Measurements from ENCODE around the gene TSR3. TPM values are rescaled to one million over a fixed set of nuclear protein-coding genes. Genes with fewer than 3 reads are reported as not detected.
A peak's percentile ranks its signal among the peaks of the same experiment; 100 is the strongest.

TSR3 gene
- total RNA-seq, 6 donors from 2014 or later: 55.6 to 74.5 (median 65.1) TPM

GRCh38 chr16:1347286-1347855, 4.3 kb downstream of the TSR3 start:
- WGBS, 2 donors: 90 to 91% methylated on average over 27 to 31 of the region's 31 CpGs
- Histone ChIP-seq H3K27ac (no peak overlapping the region), H3K4me1 (peaks cover 19 to 38% (median 26%) of the 10 kb centered on the region in 4 donors), H3K27me3 (no peaks in the 10 kb centered on the region), H3K4me3 (no peak overlapping the region), H3K9me3 (no peaks in the 10 kb centered on the region), H3K36me3 (peaks cover 0 to 31% (median 22%) of the 10 kb centered on the region in 4 donors)
- DNase-seq: peak in 1 of 2 donors; percentile 70
- no peak for ATAC-seq (ENCODE audit: low FRiP score in 2 of 2)
- TF ChIP-seq POLR2AphosphoS5 (IDR thresholded peaks at IDR 0.05) (no peak), POLR2A (IDR thresholded peaks at IDR 0.05) (no peak), EP300 (IDR thresholded peaks at IDR 0.05) (no peak)
- TF ChIP-seq, protein P1, sequence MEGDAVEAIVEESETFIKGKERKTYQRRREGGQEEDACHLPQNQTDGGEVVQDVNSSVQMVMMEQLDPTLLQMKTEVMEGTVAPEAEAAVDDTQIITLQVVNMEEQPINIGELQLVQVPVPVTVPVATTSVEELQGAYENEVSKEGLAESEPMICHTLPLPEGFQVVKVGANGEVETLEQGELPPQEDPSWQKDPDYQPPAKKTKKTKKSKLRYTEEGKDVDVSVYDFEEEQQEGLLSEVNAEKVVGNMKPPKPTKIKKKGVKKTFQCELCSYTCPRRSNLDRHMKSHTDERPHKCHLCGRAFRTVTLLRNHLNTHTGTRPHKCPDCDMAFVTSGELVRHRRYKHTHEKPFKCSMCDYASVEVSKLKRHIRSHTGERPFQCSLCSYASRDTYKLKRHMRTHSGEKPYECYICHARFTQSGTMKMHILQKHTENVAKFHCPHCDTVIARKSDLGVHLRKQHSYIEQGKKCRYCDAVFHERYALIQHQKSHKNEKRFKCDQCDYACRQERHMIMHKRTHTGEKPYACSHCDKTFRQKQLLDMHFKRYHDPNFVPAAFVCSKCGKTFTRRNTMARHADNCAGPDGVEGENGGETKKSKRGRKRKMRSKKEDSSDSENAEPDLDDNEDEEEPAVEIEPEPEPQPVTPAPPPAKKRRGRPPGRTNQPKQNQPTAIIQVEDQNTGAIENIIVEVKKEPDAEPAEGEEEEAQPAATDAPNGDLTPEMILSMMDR (IDR thresholded peaks at IDR 0.05): no peak

DNA sequence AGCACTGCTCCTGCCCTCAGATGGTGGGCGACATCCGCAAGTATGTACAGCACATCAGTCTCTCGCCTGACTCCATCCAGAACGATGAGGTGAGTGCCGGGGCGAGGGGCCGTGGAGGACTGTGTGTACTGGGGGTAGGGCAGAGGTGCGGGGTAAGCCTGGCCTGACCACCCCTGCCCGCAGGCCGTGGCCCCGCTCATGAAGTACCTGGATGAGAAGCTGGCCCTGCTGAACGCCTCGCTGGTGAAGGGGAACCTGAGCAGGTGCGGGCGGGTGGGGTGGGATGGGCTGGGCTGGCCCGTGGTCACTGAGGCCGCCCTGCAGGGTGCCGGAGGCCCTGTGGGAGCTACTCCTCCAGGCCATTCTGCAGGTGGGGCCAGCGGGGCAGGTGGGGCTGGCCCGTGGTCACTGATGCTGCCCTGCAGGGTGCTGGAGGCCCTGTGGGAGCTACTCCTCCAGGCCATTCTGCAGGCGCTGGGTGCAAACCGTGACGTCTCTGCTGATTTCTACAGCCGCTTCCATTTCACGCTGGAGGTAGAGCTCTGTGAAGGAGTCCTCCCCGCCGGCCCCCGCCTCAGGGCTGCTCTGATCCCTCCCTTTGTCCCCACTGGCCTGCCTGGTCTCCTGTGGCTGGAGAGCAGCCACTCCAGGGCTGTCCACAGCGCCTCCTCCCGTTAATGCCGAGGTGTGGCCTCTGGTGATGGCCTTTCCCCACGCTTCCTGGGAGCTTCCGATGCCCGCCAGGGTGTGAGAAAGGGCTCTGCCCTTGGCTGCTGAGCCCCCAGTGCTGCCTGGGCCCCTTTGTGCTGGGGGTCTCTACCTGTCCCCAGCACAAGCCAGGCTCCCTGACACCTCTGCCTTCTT, 5.0 kb downstream of the TSR3 start:
- Histone ChIP-seq H3K27me3 (no peaks in the 10 kb centered on the region), H3K4me1 (peaks cover 20 to 36% (median 28%) of the 10 kb centered on the region in 4 donors), H3K27ac (no peak overlapping the region), H3K36me3 (peaks cover 0 to 31% (median 22%) of the 10 kb centered on the region in 4 donors), H3K4me3 (no peak overlapping the region), H3K9me3 (no peaks in the 10 kb centered on the region)
- no peak for ATAC-seq (ENCODE audit: low FRiP score in 2 of 2)
- WGBS, 2 donors: 75 to 89% methylated on average over 17 to 32 of the region's 34 CpGs
- TF ChIP-seq POLR2A (IDR thresholded peaks at IDR 0.05) (no peak), POLR2AphosphoS5 (IDR thresholded peaks at IDR 0.05) (no peak), EP300 (IDR thresholded peaks at IDR 0.05) (no peak)
- TF ChIP-seq, protein P1 (IDR thresholded peaks at IDR 0.05): no peak
- peak in 1 of 2 donors; percentile 72 for DNase-seq

DNA sequence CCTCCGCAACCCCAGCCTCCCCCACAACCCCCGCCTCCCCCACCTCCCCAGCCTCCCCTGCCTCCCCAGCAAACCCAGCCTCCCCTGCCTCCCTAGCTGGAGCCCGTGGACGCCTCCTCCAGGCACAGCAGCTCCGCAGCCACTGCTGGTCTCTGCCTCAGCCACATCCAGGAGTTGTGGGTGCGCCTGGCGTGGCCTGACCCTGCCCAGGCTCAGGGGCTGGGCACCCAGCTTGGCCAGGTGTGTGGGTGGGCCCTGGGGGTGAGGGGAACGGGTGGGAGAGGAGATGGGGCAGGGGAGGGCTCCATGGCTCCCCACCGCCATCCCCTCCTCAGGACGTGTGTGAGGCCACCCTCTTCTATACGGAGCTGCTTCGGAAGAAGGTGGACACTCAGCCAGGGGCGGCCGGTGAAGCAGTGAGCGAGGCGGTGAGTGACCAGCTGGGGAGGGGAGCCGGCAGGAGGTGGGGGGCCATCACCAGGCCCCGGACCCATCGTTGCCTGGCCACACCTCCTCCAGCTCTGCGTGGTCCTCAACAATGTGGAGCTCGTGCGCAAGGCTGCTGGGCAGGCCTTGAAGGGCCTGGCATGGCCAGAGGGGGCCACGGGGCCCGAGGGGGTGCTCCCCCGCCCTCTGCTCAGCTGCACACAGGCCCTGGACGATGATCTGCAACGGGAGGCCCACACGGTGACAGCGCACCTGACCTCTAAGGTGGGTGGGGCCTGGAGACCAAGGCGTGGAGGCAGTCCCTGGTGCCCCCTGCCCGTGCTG, 5.8 kb downstream of the TSR3 start:
- DNase-seq (peak in 1 of 2 donors; percentile 75), ATAC-seq (ENCODE audit: low FRiP score in 2 of 2) (no peak)
- H3K4me3 ChIP-seq: no peak overlapping the region
- WGBS, 2 donors: 73 to 86% methylated on average over 7 to 24 of the region's 31 CpGs
- peaks cover 16 to 30% (median 22%) of the 10 kb centered on the region in 4 donors for H3K4me1 ChIP-seq
- TF ChIP-seq POLR2AphosphoS5 (IDR thresholded peaks at IDR 0.05) (no peak), POLR2A (IDR thresholded peaks at IDR 0.05) (no peak), EP300 (IDR thresholded peaks at IDR 0.05) (no peak)
- TF ChIP-seq, protein P1 (IDR thresholded peaks at IDR 0.05): no peak
- H3K27me3 ChIP-seq: no peaks in the 10 kb centered on the region
- H3K36me3 ChIP-seq: peaks cover 0 to 31% (median 22%) of the 10 kb centered on the region in 4 donors
- H3K9me3 ChIP-seq: no peaks in the 10 kb centered on the region
- no peak overlapping the region for H3K27ac ChIP-seq

- peak in 1 of 2 donors; percentile 56 for DNase-seq
- TF ChIP-seq, protein P1 (IDR thresholded peaks at IDR 0.05): no peak
- no peak for TF ChIP-seq EP300 (IDR thresholded peaks at IDR 0.05)
- TF ChIP-seq POLR2AphosphoS5 (IDR thresholded peaks at IDR 0.05): no peak
- TF ChIP-seq POLR2A (IDR thresholded peaks at IDR 0.05): no peak
Measured at GRCh38 chr16:1345087-1345486, 6.6 kb downstream of the TSR3 start.

More at GRCh38 chr16:1345087-1345486, 6.6 kb downstream of the TSR3 start:
- H3K4me1 ChIP-seq: peaks cover 9 to 22% (median 16%) of the 10 kb centered on the region in 4 donors
- H3K9me3 ChIP-seq: no peaks in the 10 kb centered on the region
- no peak for ATAC-seq (ENCODE audit: low FRiP score in 2 of 2)
- no peak overlapping the region for H3K4me3 ChIP-seq
- no peak overlapping the region for H3K27ac ChIP-seq
- WGBS, 2 donors: 84% methylated on average over 5 of the region's 11 CpGs; no CpG with 5 or more reads in 1 of the 2 donors
- H3K36me3 ChIP-seq: peaks cover 0 to 28% (median 22%) of the 10 kb centered on the region in 4 donors
- H3K27me3 ChIP-seq: no peaks in the 10 kb centered on the region

Measured in upper lobe of left lung (tissue), 6 donors.